ENCODE data around the gene TNFSF9.
"Not testable (repeated sequence)": the region's sequence is repeated elsewhere in the genome, so short reads cannot be mapped to it uniquely, and the experiment has no call there.

Gene TNFSF9

DNA sequence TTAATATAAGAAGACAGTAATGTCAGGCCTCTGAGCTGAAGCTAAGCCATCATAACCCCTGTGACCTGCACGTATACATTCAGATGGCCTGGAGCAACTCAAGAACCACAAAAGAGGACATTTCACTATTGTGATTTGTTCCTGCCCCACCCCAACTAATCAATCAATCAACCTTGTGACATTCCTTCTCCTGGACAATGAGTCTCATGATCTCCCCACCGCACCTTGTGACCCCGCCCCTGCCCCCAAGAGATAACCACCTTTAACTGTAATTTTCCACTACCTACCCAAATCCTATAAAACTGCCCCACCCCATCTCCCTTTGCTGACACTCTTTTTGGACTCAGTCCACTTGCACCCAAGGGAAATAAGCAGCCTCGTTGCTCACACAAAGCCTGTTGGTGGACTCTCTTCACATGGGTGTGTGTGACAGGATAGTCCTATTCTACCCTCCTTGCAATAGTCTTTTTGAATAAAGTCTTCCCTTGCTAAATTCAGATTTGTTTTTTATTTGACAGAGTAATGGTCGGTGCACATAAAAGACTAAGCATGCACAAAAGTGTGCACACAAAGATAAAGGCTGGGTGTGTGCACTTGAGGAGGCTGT lies 46.1 kb downstream of the TNFSF9 start:
- no peak for DNase-seq

DNA sequence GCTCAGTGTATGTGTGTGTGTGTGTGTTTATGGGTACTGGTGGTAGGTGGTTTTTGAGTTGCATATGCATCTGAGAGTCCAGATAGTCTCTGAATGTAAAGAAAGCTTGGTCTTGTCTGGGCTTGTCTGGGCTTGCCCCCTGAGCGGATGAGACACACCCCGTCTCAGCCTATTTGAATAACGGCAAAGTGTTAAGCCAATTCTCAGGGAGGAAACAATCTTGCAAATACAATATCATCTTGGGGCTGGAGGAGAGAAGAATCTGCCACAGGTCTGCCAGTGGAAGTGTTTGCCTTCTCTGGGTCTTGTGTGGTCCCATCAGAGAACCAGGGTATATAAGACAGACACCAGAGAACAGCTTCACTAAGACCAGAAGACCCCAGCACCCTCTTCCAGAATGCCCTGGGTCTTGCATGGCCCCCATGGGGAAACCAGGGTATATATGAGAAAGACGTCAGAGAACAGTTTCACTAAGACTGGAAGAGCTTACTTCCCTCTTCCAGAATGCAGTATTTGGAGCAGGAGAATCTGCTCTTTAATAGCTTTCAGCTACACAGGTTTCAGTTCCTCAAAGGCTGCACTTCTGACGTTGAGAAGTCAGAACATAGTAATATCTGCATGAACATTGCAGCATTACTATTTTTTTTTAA lies 46.8 kb downstream of the TNFSF9 start:
- no peak for DNase-seq

DNA sequence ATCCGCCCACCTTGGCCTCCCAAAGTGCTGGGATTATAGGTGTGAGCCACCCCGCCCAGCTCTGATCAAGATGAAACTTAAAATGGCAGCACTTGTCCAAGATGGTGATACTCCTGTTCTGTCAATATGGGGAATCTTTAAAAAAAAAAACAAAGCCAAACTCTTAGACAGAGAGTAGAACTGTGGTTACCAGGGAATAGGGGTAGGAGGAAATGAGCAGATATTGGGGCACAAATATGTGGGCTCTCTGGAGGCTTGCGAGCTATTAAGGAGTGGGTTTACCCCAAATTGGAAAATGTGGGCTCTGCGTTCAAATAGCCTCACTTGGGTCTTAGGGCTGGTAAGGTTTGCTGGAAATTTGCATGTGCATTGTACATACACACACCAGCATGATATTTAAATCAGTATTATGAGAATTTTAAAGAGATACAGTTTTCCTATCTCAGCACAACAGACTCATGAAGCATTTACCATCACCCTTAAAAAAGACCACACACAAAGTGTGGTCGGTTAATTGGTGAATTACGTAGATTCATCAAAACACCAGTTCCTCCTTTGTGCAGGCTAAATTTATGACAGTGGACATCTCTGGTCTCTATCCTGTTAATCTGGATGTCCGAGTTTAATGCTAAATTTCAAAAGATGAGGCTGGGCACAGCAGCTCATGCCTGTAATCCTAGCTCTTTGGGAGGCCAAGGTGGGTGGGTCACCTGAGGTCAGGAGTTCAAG lies 48.8 kb downstream of the TNFSF9 start:
- DNase-seq, result no peak

DNA sequence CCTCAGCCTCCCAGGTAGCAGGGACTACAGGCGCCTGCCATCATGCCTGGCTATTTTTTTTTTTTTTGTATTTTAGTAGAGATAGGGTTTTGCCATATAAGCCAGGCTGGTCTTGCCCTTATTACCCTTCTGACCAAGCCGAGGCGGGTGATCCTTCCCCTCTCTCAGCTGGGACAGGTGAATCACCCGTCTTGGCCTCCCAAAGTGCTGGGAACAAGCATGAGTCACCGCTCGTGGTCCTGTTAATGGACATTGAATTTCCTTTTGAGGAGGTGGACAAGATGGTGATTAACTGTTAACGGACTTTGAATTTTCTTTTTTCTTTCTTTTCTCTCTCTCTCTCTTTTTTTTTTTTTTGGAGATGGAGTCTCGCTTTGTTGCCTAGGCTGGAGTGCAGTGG lies 49.5 kb downstream of the TNFSF9 start:
- DNase-seq, result no peak

DNA sequence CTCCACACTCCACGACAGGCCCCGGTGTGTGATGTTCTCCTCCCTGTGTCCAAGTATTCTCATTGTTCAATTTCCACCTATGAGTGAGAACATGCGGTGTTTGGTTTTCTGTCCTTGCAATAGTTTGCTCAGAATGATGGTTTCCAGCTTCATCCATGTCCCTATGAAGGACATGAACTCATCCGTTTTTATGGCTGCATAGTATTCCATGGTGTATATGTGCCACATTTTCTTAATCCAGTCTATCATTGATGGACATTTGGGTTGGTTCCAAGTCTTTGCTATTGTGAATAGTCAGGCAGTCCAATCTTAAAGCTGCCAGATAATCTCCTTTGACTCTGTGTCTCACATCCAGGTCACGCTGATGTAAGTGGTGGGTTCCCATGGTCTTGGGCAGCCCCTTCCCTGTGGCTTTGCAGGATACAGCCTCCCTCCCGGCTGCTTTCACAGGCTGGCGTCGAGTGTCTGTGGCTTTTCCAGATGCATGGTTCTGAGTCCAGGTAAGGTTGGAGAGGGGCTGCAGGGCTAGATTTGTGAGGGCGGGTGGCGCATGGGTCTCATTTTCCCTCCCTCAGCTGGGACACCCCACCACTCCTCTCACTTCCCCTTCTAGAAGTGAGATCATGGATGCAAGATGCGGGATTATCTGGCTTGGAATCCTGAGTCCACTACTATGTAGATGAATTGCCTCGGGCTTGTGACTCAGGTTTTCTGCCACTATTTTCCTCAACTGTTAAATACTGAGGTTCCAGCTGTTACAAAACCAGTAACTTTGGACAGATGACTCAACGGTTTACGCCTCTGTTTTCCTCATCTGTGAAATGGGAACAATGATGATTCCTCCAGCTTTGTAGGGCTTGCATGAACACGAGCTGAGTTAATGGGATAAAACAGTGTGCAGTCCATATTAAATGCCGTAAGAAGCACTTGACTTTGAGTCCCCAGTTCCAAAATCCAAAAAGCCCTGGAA lies 52.0 kb downstream of the TNFSF9 start:
- not testable (repeated sequence) for DNase-seq

Measured in activated T-cell treated with anti-CD3 and anti-CD28 coated beads, Interleukin-2, amount 50 U/mL, for 1 hour (primary cell).